ENCODE data around the gene KRT38. TPM values are rescaled to one million over a fixed set of nuclear protein-coding genes. Genes with fewer than 3 reads are reported as not detected.
"Not testable (repeated sequence)": the region's sequence is repeated elsewhere in the genome, so short reads cannot be mapped to it uniquely, and the experiment has no call there.

KRT38 gene
- total RNA-seq, 1 experiment from 2014 or later: not detected

DNA sequence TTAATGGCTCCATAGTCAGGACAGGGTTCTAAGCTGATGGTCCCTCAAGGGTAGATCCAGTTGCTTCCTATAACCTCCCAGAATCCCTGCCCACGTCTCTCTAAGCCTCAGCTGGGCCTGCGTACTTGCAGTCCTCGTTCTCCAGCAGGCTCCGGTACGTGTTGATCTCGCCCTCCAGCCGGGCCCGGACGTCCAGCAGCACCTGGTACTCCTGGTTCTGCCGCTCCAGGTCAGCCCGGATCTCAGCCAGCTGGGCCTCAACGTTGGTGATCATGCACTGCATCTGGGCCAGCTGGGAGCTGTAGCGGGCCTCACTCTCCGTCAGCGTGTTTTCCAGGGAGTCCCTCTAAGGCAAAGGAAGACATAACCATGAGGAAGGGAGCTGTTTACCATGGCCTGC lies 21.9 kb upstream of the KRT38 start:
- no peak for DNase-seq (ENCODE audit: low read depth)

GRCh38 chr17:41457676-41458075 lies 16.9 kb upstream of the KRT38 start:
- DNase-seq (ENCODE audit: low read depth): no peak

GRCh38 chr17:41456204-41456603 lies 15.4 kb upstream of the KRT38 start:
- no peak for DNase-seq (ENCODE audit: low read depth)

GRCh38 chr17:41455236-41455635 lies 14.5 kb upstream of the KRT38 start:
- peak; percentile 8 for DNase-seq (ENCODE audit: low read depth)

DNA sequence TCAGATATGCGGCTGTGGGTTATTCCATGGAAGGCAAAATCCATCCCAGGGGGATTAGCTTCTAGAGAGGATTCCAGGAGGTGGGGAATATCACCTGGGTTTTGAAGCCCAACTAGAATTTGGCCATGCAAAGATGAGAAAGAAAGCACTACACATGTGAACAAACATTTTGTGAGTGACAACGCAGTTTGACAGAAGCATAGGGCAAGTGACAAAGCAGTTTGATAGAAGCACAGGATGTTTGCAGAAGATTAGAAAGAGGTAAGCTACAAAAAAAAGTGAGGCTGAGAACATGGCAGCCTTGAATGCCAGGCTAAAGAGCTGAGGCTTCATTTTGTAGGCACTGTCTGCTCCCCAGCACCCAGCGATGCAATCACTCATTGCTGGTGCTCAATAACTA lies 12.3 kb upstream of the KRT38 start:
- no peak for DNase-seq (ENCODE audit: low read depth)

DNA sequence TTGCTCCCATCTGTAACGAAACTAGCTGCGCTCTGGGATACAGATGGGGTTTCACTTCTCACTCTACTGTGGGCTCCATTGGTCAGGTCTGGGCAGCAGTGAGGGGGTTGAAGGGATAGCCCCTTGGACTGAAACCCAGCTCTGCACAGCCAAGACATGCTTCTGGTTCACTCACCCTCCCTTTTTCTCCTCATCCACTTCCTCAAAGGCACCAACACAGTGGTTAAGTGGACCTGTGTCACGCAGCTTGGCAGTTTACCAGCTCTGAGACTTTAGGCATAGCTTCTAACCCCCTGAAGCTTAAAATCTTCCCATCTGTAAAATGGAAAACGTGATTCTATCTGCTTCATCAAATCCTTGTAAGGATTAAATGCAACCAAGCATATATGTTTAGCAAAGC lies 11.5 kb upstream of the KRT38 start:
- no peak for DNase-seq (ENCODE audit: low read depth)

- no peak for DNase-seq (ENCODE audit: low read depth)
Observed at GRCh38 chr17:41451154-41451728, 10.5 kb upstream of the KRT38 start.

GRCh38 chr17:41449008-41449407 lies 8.2 kb upstream of the KRT38 start:
- no peak for DNase-seq (ENCODE audit: low read depth)

DNA sequence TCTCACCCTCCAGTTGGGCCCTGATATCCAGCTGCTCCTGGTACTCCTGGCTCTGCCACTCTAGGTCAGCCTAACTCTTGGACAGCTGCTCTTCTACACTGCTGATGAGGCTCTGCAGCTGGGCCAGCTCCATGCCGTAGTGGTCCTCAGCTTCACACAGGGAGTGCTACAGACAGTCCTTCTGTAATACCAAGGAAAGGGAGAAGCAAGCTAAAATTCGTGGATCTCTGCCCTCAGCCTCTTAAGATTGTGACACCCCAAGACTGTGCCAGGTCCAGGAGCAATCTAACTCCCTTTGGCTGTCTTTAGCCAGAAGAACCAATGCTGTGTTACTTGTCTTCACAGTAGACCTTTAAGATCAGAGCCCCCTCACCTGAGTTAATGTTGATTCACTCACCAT lies 7.7 kb upstream of the KRT38 start:
- peak; percentile 12 for DNase-seq (ENCODE audit: low read depth)

DNA sequence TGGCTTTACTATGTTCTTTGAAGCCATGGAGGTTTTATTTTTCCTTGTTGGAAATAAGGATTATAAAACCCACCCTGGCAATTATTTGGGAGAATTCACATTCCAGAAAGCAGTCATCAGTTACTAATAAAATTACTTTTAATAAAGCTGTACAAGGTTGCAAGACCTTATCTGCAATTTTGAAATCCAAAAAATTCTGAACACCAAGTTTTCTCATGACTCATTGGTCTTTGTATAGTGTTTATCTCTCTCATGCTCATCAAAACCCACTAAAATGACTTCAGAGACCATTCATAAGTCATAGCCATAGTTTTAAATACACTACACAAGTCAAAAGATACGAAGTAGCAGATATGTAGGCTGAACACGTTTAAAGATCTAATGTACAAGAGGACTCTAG lies 6.0 kb upstream of the KRT38 start:
- peak; percentile 7 for DNase-seq (ENCODE audit: low read depth)

- no peak for DNase-seq (ENCODE audit: low read depth)
Observed at GRCh38 chr17:41444640-41445039, 3.9 kb upstream of the KRT38 start.

DNA sequence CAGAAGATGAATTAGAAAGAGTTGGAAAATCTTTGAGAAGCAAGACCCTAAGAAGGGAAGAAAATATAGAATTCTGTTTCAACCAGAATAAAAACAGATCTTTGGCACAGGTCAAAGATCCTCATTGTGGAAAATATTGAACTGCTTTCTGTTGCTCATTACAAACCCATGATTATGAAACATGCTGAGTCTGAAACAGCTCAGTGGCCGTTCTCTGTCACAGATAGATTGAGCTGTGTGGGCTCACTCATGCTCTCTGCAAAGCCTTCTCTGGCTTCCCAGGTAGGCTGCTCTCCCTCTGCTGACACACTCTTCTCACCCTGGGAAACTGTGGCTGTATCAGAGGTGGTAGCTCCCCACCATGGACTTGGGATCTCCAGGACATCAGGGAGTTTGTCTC lies 3.4 kb upstream of the KRT38 start:
- no peak for DNase-seq (ENCODE audit: low read depth)

GRCh38 chr17:41442739-41443138 lies 2.0 kb upstream of the KRT38 start:
- peak; percentile 20 for DNase-seq (ENCODE audit: low read depth)

- no peak for DNase-seq (ENCODE audit: low read depth)
Observed at GRCh38 chr17:41439375-41439774, 1.4 kb downstream of the KRT38 start.

GRCh38 chr17:41437769-41438168 lies 3.0 kb downstream of the KRT38 start:
- DNase-seq (ENCODE audit: low read depth): no peak

GRCh38 chr17:41437254-41437653 lies 3.5 kb downstream of the KRT38 start:
- no peak for DNase-seq (ENCODE audit: low read depth)

DNA sequence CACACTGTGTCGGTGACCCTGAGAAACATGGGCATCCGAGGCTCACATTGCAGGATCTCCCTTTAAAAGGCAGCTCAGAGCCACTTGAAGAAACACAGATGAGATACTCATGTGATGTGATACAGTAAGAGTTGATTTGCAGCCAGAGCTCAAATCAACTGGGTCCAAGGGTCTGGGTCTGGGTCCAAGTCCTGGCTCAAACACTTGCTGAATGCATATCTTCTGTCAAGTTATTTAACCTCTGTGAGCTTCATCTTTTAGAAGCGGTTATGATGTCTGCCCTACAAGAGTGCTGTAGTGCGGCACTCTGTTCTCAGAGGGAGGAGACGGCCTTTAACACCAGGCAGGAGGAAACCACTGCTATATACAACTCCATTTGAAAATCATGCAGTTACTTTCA lies 6.4 kb downstream of the KRT38 start:
- no peak for DNase-seq (ENCODE audit: low read depth)

DNA sequence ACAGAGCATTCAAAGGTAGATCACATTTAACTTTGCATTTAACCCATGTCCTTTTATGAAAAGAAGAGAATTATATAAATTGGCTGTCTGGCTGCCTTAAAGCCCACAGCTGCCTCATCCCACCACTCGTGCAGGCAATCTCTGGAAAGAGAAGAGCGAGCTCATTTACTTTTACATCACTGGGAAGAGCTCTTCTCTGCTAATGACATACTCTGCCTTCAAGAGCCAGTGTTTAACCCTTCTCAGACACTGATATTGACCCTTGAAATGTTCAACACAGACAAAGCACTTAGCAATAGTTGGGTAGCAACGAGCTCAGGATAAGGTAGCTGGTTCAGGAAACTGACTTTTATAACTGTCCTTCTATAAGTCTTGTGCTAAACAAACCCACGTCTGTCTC lies 6.8 kb downstream of the KRT38 start:
- DNase-seq (ENCODE audit: low read depth): no peak

- no peak for DNase-seq (ENCODE audit: low read depth)
Observed at GRCh38 chr17:41433586-41433985, 7.2 kb downstream of the KRT38 start.

GRCh38 chr17:41430376-41430775 lies 10.4 kb downstream of the KRT38 start:
- DNase-seq (ENCODE audit: low read depth): not testable (repeated sequence)

GRCh38 chr17:41429667-41430066 lies 11.1 kb downstream of the KRT38 start:
- no peak for DNase-seq (ENCODE audit: low read depth)

DNA sequence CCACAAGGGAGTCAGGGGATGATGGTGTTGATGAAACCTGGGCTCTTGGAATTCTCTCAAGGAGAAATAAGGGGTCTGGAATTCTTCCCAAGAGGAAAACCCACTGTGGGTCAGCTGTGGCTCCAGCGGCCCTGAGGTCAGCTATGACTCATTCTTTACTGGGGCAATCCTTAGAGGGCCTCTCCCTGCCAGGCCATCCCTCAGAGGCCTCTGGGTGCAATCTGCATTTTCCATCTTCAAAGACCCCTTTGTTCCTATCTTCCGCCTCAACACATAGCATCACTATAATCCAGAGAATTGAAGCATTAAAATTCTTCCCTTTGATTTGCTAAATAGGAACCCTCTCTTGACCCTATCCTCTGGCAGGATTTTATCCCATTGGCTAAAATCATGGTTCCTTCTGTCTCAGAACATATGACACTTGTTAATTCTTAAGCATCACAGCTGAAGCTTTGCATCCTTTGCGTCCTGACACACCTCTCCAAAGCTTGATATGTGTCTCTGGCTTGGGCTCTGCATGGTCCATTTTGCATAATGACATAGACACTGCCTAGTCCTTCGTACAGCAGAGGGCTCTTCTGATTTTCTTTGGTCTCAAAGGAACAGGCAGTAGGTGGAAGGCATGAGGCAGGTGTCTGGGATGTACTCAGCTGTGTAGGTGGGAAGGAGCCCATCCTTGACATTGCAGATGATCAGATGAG lies 12.0 kb downstream of the KRT38 start:
- DNase-seq (ENCODE audit: low read depth): no peak

DNA sequence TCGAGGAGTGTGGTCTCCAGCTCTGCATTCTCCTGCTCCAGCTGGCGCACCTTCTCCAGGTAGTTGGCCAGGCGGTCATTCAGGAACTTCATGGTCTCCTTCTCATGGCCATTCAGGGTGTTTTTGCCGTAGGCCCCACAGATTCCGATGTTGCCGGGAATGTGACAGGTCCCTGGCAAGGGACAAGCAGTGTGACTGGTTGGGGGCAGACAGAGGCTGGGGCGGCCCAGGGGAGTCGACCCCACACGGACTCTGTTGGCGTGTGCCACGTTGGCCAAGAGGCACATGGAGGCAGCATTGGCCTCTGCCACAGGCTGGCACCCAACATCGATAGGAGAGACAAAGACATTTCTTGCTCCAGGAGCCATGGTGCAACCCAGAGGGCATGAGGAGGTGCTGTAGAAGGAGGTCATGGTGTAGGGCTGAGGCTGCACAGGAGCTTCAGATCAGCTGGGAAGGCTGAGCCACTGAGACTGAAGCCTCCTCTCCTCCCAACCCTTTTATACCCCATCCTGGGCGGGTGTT lies 16.6 kb downstream of the KRT38 start, which contains the start of gene KRT37:
Gene KRT37, minus strand, starts transcription at position 475 of the 525 bp plus-strand sequence. Its CDS starts 62 bp downstream, at position 413.
- no peak for DNase-seq (ENCODE audit: low read depth)

Measured in LHCN-M2 (cell line).